GM19035 (cell line): Measurements from ENCODE around the gene LARGE2.
"Not testable (repeated sequence)": the region's sequence is repeated elsewhere in the genome, so short reads cannot be mapped to it uniquely, and the experiment has no call there.

Source experiments
- ATAC-seq: cut with Tn5 transposase; IDR thresholded peaks from one replicate; pipeline ENCODE4 v1.9.1; 2021; ENCODE audit not compliant: unreplicated experiment

LARGE2 gene

DNA sequence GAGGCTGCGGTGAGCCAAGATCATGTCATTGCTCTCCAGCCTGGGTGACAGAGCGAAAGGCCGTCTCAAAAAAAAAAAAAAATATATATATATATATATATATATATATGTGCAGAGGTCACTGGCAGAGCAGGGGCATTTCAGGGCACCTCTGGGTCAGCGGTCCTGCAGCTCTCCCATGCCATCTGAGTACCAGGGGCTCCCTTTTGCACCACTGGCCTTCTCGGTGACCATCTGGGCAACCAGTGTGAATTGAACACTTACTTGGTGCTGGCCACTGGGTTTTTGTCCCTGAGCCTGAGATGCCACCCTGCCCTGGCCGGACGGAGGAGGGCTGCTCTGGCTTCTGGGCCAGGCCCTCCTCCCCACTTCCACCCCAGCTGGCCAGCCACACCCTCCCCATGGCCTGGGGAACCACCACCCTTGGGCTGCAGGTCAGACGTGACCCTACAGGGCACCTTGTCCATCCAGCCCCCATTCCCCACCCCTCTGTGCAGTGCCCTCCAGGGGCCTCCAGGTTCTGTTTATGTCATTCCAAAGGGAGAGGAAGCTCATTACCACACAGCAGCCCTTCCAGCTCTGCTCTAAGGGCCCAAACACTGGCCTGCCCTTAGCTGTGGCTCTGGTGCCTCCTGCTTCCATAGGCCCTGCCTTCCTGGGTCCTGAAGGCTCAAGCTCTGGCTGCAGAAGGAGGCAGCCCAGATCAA lies 26.8 kb upstream of the LARGE2 start:
- no peak for ATAC-seq

DNA sequence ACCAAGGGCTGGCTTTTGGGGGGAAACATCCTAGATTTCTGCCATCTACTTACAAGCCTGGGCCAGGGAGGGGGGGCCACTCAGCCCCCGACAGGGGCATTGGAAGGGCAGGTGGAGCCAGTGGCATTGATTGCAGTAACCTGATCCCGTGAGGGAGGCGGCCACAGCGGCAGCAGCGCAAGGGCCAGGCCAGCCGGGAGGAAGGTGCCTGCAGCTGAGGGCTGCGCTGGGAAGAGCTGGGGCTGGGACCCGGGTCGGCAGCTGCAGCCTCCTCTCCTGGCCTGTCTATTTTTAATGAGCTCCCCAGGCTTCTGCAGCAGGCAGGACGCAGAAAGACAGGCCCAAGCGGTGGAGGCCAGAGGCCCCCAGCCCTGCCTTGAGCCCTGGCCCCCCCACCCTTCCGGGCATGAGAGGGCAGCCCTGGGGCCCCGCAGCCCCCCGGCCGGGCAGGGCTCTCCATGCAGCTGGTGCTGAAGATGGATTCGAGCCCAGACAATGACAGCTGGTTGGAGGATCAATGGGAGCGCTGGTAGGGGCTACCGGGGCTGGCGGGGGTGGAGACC lies 26.0 kb upstream of the LARGE2 start:
- no peak for ATAC-seq

DNA sequence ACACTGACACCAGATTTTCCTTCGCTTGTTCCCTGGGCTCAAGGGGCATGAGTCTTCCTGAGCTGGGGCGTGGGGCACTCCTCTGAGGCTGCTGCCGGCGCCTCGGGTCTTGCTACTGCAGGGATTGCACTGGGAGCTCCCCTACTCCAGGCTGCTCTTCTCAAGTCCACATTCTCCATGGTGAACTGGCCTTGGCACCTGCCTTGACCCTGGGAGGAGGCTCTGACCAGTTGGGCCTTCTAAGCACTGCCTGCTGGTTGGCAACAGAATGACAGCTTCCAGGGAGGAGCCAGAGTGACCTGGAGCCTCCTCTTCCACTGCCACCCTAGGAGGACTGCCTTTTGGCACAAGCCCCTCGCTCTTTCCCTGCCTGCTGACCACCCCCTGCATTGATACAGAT lies 24.9 kb upstream of the LARGE2 start:
- no peak for ATAC-seq

DNA sequence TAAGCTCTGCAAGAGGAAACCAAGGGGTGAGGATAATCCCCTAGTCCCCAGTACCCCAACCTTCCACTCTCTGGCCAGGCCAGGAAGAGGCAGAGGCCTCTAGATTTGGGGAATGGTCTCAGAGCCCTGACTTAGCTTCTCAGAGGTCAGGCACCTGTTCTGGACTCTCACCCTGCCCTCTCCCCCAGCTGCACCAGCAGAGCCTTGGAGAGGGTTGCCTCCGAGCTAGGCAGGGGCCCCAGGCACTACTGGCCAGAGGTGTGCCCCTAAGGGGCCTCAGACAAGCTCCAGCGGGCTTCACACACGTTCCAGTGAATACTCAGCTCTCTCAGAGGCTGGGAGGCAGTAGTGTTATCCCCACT lies 23.4 kb upstream of the LARGE2 start:
- ATAC-seq = no peak

DNA sequence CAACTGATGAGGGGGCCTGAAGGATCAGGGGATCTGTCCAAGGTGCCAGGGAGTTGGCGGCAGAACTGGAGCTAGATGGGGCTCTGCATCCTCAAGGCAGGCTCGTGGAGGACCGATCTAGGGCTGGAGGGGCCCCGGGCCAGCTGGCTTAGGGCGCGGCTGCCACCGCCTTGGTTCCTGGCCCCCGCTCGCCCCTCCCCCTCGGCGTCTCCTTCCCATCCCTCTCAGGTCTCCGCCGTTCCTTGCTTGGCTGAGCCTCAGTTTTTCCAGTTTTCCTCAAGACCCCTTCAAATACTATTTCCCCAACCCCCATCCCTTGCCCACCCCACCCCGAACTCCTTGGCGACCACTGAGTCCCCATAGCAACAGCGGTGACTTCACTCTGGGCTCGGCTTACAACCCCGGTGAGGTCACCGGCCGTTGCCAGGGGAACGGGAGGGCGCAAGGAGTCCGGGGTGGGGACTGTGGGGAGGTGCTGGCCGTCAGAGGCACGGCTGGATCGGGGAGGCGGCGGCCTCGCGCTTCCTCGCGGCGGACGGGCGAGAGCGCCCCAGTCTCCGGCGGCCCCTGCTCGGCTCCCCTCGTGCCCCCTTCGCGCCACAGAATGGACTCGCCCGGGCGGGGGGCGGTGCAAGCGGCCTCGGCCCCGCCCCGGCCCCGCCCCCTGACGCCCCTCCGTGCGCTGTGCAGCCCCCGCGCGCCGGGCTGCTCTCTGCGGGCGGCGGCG lies 22.8 kb upstream of the LARGE2 start:
- peak; percentile 70 for ATAC-seq

DNA sequence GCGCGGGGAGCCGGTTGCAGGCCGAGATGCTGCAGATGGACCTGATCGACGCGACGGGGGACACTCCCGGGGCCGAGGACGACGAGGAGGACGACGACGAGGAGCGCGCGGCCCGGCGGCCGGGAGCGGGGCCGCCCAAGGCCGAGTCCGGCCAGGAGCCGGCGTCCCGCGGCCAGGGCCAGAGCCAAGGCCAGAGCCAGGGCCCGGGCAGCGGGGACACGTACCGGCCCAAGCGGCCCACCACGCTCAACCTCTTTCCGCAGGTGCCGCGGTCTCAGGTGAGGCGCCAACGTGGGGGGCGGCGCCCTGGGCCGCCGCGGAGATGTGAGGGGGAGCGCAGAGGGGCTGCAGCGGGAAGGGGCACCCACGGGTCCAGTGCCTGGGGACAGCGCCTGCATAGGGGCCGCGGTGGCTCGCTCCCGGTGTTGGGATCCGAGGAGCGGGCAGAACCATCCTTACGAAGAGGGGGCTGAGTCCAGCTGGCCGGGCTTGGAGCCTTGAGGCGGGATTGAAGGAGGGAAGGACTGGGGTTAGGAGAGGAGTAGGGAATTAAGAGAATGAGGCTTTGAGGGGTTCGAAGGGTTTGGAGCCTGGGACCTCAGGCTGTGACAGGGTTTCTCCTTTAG lies 22.2 kb upstream of the LARGE2 start:
- ATAC-seq = peak; percentile 18

DNA sequence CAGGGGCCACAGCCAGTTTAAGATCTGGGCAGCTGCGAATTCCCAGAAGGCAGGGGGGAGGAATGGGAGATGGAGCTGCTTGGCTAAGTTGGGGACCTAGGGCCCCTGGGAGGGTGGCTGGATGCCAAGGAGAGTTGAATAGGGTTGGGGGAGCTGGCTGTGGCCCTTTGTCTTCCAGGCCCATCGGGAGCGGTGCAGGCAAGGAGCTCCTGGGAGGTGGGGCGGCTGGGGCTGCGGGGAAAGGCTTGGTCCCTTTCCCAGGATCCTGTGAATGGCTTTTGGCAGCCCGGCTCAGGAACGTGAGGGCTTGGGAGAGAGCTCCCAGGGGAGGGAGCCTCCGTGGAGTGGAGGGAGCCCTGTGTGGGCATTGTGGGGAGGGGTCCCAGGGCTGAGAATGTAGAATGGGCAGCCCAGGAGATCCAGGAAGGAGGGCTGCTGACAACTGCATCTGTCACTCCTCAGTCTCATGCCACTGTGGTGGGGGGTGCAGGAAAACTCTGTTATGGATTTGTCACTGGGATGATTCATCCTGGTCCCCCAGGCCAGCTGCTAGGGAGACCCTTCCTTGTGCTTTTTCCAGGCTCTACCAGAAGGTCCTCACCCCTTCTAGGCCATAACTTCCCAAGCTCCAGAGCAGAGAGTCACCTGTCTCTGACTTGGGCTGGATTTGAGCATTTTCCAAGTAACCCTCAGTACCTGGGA lies 21.4 kb upstream of the LARGE2 start:
- ATAC-seq = no peak

DNA sequence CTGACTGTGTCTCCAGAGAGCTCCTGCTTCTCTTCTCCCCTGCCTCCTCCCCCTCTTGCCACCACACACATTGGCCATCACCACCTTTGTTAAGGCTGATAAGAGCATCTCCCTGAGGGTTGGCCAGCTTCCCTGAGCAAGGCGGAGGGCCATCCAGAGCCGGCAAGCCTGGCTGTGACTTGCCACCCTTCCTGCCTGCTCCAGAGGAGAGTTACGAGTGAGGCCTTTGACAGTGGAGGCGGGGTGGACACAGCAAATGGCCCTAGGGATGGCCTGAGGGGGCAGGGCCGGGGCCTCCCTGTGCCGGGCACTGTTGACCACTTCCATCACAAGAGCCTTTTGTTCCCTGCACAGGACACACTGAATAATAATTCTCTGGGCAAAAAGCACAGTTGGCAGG lies 20.8 kb upstream of the LARGE2 start:
- ATAC-seq = no peak

DNA sequence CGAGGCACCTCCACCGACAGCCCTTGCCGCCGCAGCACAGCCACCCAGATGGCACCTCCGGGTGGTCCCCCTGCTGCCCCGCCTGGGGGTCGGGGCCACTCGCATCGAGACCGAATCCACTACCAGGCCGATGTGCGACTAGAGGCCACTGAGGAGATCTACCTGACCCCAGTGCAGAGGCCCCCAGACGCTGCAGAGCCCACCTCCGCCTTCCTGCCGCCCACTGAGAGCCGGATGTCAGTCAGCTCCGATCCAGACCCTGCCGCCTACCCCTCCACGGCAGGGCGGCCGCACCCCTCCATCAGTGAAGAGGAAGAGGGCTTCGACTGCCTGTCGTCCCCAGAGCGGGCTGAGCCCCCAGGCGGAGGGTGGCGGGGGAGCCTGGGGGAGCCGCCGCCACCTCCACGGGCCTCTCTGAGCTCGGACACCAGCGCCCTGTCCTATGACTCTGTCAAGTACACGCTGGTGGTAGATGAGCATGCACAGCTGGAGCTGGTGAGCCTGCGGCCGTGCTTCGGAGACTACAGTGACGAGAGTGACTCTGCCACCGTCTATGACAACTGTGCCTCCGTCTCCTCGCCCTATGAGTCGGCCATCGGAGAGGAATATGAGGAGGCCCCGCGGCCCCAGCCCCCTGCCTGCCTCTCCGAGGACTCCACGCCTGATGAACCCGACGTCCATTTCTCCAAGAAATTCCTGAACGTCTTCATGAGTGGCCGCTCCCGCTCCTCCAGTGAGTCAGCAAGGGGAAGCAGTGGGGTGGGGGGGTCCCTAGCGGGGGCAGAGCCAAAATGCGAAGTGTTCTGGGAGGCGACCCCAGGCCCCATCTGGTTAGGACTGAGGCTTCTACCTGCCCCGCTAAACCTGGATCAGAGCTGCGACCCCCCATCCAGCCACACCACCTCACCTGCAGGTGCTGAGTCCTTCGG lies 19.7 kb upstream of the LARGE2 start:
- ATAC-seq = no peak

DNA sequence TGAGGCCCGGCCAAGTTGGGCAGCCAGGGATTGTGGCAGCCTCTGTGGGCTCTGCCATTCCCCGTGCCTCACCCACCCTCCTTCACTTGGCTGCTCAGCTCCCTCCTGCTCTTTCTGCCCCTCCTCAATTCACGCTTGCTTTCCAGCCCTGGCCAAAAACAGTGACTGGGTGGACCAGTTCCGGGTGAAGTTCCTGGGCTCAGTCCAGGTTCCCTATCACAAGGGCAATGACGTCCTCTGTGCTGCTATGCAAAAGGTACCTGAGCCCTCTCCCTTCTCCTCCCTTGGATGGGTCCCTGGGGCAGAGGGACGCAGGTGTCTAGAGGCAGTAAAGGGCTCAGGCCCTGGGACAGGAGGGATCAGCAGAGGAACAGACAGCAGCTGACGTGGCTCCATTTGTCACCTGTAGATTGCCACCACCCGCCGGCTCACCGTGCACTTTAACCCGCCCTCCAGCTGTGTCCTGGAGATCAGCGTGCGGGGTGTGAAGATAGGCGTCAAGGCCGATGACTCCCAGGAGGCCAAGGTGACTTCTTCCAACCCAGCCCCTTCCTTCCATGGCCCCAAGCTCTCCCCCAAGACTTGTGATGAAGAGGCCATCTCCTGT lies 18.0 kb upstream of the LARGE2 start:
- ATAC-seq = no peak

DNA sequence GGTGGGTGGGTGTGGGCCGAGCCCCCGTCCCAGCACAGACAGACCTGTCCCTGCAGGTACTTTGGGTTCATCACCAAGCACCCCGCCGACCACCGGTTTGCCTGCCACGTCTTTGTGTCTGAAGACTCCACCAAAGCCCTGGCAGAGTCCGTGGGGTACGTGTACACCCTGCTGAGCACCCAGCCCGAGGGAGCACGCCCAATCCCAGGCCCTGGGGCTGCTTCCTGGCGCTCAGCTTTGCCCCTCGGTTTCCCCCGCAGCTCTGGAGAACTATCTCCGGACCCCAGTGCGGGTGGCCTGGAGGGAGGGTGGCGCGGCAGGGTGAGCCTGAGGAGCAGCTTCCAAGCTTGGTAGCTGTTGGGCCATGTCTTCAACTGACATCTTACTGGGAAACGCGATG lies 17.4 kb upstream of the LARGE2 start:
- ATAC-seq = no peak

DNA sequence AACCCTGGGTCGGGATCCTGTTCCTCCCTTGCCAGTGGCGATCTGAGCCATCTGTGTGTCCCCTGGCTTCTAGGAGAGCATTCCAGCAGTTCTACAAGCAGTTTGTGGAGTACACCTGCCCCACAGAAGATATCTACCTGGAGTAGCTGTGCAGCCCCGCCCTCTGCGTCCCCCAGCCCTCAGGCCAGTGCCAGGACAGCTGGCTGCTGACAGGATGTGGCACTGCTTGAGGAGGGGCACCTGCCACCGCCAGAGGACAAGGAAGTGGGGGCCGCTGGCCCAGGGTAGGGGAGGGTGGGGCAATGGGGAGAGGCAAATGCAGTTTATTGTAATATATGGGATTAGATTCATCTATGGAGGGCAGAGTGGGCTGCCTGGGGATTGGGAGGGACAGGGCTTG lies 16.9 kb upstream of the LARGE2 start:
- not testable (repeated sequence) for ATAC-seq

DNA sequence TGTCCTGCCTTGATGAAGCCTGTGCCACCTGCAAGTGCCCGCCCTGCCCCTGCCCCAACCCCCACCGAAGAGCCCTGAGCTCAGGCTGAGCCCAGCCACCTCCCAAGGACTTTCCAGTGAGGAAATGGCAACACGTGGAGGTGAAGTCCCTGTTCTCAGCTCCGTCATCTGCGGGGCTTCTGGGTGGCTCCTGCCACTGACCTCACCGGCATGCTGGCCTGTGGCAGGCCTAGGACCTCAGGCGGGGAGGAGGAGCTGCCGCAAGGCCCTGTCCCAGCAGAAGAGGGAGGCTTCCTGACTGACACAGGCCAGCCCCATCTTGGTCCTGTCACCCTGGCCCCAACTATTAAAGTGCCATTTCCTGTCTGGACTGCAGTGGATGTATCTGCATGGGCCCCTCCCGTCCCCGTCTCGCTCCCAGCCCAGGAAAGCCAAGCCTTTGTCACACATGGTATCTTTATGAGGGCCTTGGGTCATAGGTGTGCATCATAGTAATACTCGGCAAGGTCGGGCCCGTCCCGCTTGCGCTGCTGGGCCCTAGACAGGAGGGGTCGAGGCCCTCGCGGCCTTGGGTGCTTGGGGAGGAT lies 16.3 kb upstream of the LARGE2 start:
- no peak for ATAC-seq

DNA sequence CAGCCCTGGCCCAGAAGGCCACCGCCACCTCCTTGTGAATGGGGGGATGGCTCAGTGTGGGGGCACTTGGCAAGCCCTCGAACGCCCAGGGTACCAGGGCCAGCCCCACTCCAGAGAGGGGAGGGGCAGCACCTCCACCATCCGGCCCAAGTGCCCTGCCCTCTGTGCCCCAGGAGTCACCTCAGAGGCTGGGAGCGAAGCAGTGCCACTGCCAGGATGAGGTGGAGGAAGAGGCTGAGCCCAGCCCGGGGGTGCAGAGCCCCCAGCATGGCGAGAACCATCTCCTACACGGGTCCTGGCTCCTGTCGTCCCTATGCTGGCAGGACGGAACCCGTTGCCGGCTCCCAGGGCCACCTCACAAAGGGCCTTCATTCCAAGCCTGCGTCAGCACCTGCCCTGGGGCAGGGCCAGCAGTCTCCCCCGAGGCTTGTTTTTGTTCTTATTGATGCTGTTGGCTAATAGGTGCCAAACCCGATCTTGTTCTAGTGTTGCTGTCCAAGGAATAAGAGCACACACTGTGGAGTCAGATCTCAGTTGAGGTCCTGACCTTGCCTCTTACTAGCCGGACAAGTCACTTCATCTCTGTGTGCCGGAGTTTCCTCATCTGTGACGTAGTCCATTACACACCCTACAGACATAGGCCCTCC lies 15.4 kb upstream of the LARGE2 start, which contains the start of gene FREY1:
Gene FREY1, minus strand, starts transcription at position 307 of the 647 bp plus-strand sequence. Its CDS starts 26 bp downstream, at position 281.
- ATAC-seq = no peak

DNA sequence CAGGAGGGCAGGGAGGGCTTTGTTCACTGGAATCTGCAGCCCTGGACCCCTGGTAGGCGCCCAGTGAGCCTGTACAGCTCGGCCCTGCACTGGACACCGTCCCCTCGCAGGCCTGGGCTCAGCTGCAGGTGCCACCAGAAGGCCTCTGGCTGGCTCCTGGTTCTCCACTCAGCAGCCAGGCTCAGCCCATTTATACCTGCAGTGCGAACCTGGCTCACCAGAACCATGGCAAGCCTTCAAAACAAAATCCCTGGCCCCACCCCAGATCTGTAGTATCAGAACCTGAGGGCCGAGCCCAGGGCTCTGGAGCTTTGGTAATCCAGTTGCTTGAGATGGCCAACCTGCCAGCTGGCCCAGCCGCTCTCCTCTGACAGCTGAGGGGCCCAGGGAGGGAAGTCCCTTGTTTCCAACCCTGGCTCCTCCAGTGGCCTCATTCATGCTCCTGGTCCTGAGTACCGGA lies 14.5 kb upstream of the LARGE2 start:
- no peak for ATAC-seq

DNA sequence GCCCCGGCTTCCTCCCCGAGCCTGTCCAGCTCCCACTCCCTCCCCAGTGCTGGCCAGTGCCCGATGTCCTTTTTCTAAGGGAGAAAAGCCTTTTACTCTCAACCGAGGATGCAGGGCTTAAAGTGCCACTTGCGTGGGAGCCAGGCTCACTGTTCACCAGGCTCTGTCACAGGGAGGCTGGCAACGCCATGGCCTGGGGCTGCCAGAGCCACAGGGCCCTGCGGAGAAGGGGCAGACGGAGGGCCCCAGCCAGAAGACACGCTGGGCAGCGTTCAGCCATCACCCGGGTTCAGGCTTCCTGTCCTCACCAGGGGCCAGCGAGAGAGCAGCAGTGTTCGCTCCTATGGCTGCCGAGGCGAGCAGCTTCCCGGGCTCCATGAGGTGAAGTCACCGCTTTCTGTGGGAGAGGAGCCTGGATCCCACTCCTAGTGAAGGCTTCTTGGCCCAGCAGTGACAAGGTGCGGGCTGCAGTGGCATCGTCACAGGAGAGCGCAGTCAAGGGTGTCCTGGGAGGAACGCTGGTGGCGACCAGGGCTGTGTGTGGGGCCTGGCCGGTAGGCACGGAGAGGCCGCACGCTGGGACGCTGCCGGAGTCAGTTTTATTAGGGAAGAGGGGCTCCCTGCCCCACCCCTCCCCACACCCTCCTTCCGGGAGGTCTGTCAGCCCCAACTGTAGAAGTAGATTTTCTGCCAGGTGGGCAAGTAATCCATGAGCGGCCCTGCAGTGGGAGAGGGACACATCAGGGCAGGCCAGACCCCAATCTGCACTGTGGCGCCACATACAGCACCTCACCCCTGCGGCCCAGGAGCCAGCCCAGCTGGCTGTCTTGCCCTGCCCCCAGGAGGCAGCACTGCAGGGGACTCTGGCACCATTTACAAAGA lies 12.6 kb upstream of the LARGE2 start:
- no peak for ATAC-seq

DNA sequence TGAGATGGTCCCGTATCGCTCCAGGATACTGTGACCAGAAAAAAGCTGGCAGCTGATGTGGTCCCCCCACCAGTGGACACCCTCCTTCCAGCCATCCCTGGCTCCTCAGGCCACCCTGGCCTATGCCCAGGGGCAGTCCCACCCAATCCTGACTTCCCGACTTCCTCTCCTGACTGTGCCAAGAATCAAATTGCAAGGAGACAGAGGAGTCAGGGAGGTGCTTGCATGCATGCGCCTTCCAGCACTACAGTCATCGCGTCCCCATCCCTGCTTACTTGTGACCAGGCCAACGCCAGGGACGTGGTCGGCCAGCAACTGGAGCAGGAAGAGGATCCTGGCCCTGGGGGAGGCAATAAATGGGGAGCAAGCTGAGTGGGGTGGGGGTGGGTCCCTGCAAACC lies 11.8 kb upstream of the LARGE2 start:
- ATAC-seq = no peak

DNA sequence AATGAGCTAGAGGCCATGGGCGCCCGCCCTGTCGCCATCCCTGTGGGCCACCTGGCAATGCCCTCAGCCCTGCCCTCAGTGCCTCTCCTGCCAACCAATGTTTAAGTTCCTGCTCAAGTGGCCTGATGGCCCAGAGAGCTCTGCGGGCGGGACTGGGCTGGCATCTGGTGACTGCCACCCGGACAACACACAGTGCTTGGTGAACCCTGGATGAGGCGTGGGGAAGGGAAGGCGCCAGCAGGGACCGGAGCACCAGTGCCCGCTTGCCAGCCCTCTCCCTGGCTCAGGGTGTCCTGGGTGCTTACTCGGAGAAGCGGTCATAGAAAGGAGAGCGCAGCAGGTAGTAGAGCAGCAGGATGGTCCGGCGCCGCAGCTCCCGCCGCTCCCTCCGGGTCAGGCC lies 8.9 kb upstream of the LARGE2 start:
- ATAC-seq = no peak
